Glutamatergic neuron (in vitro differentiated cells): ENCODE data around the gene CFAP99. TPM values are rescaled to one million over a fixed set of nuclear protein-coding genes. Genes with fewer than 3 reads are reported as not detected.

Experiments
- DNase-seq: peaks from one replicate; pipeline ENCODE4 v3.0.0; 2022
- H3K27ac Mint-ChIP-seq: one replicate; pipeline ENCODE4 v1.8.0; 2020; ENCODE audit warnings: mild to moderate bottlenecking, mixed read lengths, inconsistent platforms; ENCODE audit not compliant: unreplicated experiment
- H3K27me3 Mint-ChIP-seq: one replicate; pipeline ENCODE4 v1.8.0; 2020; ENCODE audit warnings: mild to moderate bottlenecking, moderate library complexity, mixed read lengths, inconsistent platforms; ENCODE audit not compliant: unreplicated experiment
- H3K36me3 Mint-ChIP-seq: one replicate; pipeline ENCODE4 v1.8.0; 2020; ENCODE audit warnings: mild to moderate bottlenecking, mixed read lengths, inconsistent platforms; ENCODE audit not compliant: unreplicated experiment
- H3K4me1 Mint-ChIP-seq: one replicate; pipeline ENCODE4 v1.8.0; 2020; ENCODE audit warnings: mild to moderate bottlenecking, low read depth, mixed read lengths, inconsistent platforms; ENCODE audit not compliant: unreplicated experiment
- H3K4me3 Mint-ChIP-seq: one replicate; pipeline ENCODE4 v1.8.0; 2020; ENCODE audit warnings: mild to moderate bottlenecking, mixed read lengths, inconsistent platforms; ENCODE audit not compliant: unreplicated experiment
- H3K9me3 Mint-ChIP-seq: one replicate; pipeline ENCODE4 v1.8.0; 2020; ENCODE audit warnings: mild to moderate bottlenecking, moderate library complexity, mixed read lengths, inconsistent platforms; ENCODE audit not compliant: unreplicated experiment
- CTCF ChIP-seq: fragments of 200-600 bp; sonication (generic); IDR thresholded peaks from one replicate; pipeline ENCODE4 v1.5.0; 2021; ENCODE audit not compliant: partially characterized antibody, unreplicated experiment
- total RNA-seq: library from RNA; stranded (reverse); fragmentation: NEBNext Ultra II Directional; extraction: Animal tissue kit (Norgen Biotek cat#: 25700); gene quantifications from one replicate; pipeline ENCODE4 v1.2.1, GENCODE V29; 2021; ENCODE audit not compliant: unreplicated experiment

The CFAP99 gene
- total RNA-seq, 1 donor from 2014 or later, result not detected

GRCh38 chr4:2436761-2437474, 18.2 kb downstream of the CFAP99 start:
- DNase-seq, result no peak
- Mint-ChIP-seq H3K27ac (no peak overlapping the region), H3K27me3 (peaks cover 2% of the 10 kb centered on the region)

GRCh38 chr4:2437475-2438215, 18.9 kb downstream of the CFAP99 start:
- Mint-ChIP-seq H3K9me3 (no peaks in the 10 kb centered on the region), H3K27me3 (peaks cover 2% of the 10 kb centered on the region), H3K4me3 (no peak overlapping the region), H3K27ac (no peak overlapping the region), H3K4me1 (peaks cover 7% of the 10 kb centered on the region), H3K36me3 (no peaks in the 10 kb centered on the region)
- no peak for TF ChIP-seq CTCF
- no peak for DNase-seq

More at GRCh38 chr4:2436761-2437474, 18.2 kb downstream of the CFAP99 start:
- H3K4me1 Mint-ChIP-seq, result peaks cover 7% of the 10 kb centered on the region
- no peaks in the 10 kb centered on the region for H3K36me3 Mint-ChIP-seq
- TF ChIP-seq CTCF, result no peak
- H3K9me3 Mint-ChIP-seq, result no peaks in the 10 kb centered on the region
- no peak overlapping the region for H3K4me3 Mint-ChIP-seq

GRCh38 chr4:2438822-2439718, 20.3 kb downstream of the CFAP99 start:
- H3K4me3 Mint-ChIP-seq, result no peak overlapping the region
- H3K27ac Mint-ChIP-seq, result no peak overlapping the region
- no peak for TF ChIP-seq CTCF

GRCh38 chr4:2441393-2442174, 22.8 kb downstream of the CFAP99 start:
- Mint-ChIP-seq H3K36me3 (no peaks in the 10 kb centered on the region), H3K4me1 (no peaks in the 10 kb centered on the region)

More at GRCh38 chr4:2438822-2439718, 20.3 kb downstream of the CFAP99 start:
- no peak for DNase-seq
- Mint-ChIP-seq H3K9me3 (no peaks in the 10 kb centered on the region), H3K36me3 (no peaks in the 10 kb centered on the region), H3K27me3 (peaks cover 2% of the 10 kb centered on the region), H3K4me1 (peaks cover 2% of the 10 kb centered on the region)

More at GRCh38 chr4:2441393-2442174, 22.8 kb downstream of the CFAP99 start:
- Mint-ChIP-seq H3K27me3 (peaks cover 2% of the 10 kb centered on the region), H3K4me3 (no peak overlapping the region), H3K27ac (no peak overlapping the region), H3K9me3 (no peaks in the 10 kb centered on the region)
- peak; percentile 67 for TF ChIP-seq CTCF
- DNase-seq, result peak; percentile 61
